Memory B cell (primary cell): Measurements from ENCODE around the gene SLC1A2.

Source experiments
- ATAC-seq: fragments of 150-1000 bp; cut with Tn5 transposase; 2 replicates; pipeline ENCODE4 v1.10.0; 2021; ENCODE audit warnings: low read depth, mild to moderate bottlenecking, moderate library complexity
- DNase-seq, 2 donors: peaks; one replicate each; pipeline ENCODE4 v3.0.0; 2022; ENCODE audit warnings: low spot score in 2 of 2
- H3K27ac Mint-ChIP-seq: one replicate; pipeline ENCODE4 v1.8.0; 2022; ENCODE audit warnings: mild to moderate bottlenecking, moderate library complexity, mixed read lengths
- H3K27me3 Mint-ChIP-seq: one replicate; pipeline ENCODE4 v1.8.0; 2022; ENCODE audit warnings: mixed read lengths
- H3K36me3 Mint-ChIP-seq: one replicate; pipeline ENCODE4 v1.8.0; 2022; ENCODE audit warnings: mild to moderate bottlenecking, mixed read lengths
- H3K4me1 Mint-ChIP-seq: one replicate; pipeline ENCODE4 v1.8.0; 2022; ENCODE audit warnings: mixed read lengths
- H3K4me3 Mint-ChIP-seq: one replicate; pipeline ENCODE4 v1.8.0; 2022; ENCODE audit warnings: mild to moderate bottlenecking, moderate library complexity, mixed read lengths
- H3K9me3 Mint-ChIP-seq: one replicate; pipeline ENCODE4 v1.8.0; 2022; ENCODE audit warnings: mixed read lengths

SLC1A2 gene

GRCh38 chr11:35343033-35343598 lies 76.2 kb downstream of the SLC1A2 start:
- H3K27ac Mint-ChIP-seq, result no peak overlapping the region
- H3K36me3 Mint-ChIP-seq, result no peaks in the 10 kb centered on the region
- ATAC-seq (no peak), DNase-seq (no peak)
- H3K27me3 Mint-ChIP-seq, result peaks cover 2% of the 10 kb centered on the region
- H3K4me3 Mint-ChIP-seq, result no peak overlapping the region
- peaks cover 16% of the 10 kb centered on the region for H3K4me1 Mint-ChIP-seq
- no peaks in the 10 kb centered on the region for H3K9me3 Mint-ChIP-seq

- H3K4me3 Mint-ChIP-seq, result no peak overlapping the region
- peaks cover 16% of the 10 kb centered on the region for H3K4me1 Mint-ChIP-seq
- DNase-seq (no peak), ATAC-seq (no peak)
- no peak overlapping the region for H3K27ac Mint-ChIP-seq
- H3K27me3 Mint-ChIP-seq, result peaks cover 2% of the 10 kb centered on the region
- H3K36me3 Mint-ChIP-seq, result peaks cover 2% of the 10 kb centered on the region
- no peaks in the 10 kb centered on the region for H3K9me3 Mint-ChIP-seq
These were observed 78.6 kb downstream of the SLC1A2 start for GRCh38 chr11:35340715-35341114.

GRCh38 chr11:35340071-35340470 lies 79.3 kb downstream of the SLC1A2 start:
- Mint-ChIP-seq H3K27ac (no peak overlapping the region), H3K36me3 (peaks cover 2% of the 10 kb centered on the region), H3K4me1 (peaks cover 13% of the 10 kb centered on the region), H3K9me3 (no peaks in the 10 kb centered on the region), H3K27me3 (peaks cover 2% of the 10 kb centered on the region), H3K4me3 (no peak overlapping the region)
- no peak for ATAC-seq
- DNase-seq, result no peak

GRCh38 chr11:35338921-35339320 lies 80.4 kb downstream of the SLC1A2 start:
- peaks cover 2% of the 10 kb centered on the region for H3K27me3 Mint-ChIP-seq
- no peak for DNase-seq
- H3K36me3 Mint-ChIP-seq, result peaks cover 2% of the 10 kb centered on the region
- H3K4me3 Mint-ChIP-seq, result no peak overlapping the region
- H3K4me1 Mint-ChIP-seq, result peaks cover 19% of the 10 kb centered on the region
- ATAC-seq, result no peak
- no peak overlapping the region for H3K27ac Mint-ChIP-seq
- no peaks in the 10 kb centered on the region for H3K9me3 Mint-ChIP-seq

DNA sequence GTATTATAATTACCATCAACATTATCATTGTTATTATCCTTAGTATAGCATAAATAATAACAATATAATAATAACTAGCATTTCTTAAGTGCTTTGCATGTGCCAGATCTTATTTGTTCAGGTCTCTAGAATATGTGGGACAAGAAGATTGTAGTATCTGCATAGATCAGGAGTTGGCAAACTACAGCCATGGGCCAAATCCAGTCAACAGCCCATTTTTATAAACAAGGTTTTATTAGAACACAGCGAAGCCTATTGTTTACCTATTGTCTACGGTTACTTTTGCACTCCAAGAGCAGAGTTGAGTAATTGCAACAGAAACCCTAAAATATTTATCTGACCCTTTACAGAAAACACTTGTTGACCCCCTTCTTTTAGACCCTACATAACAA lies 81.4 kb downstream of the SLC1A2 start:
- ATAC-seq (no peak), DNase-seq (no peak)
- no peak overlapping the region for H3K4me3 Mint-ChIP-seq
- peaks cover 14% of the 10 kb centered on the region for H3K4me1 Mint-ChIP-seq
- no peaks in the 10 kb centered on the region for H3K9me3 Mint-ChIP-seq
- no peak overlapping the region for H3K27ac Mint-ChIP-seq
- peaks cover 2% of the 10 kb centered on the region for H3K27me3 Mint-ChIP-seq
- peaks cover 2% of the 10 kb centered on the region for H3K36me3 Mint-ChIP-seq

- DNase-seq (no peak), ATAC-seq (no peak)
These were observed 82.0 kb downstream of the SLC1A2 start for GRCh38 chr11:35337136-35337913.

GRCh38 chr11:35336726-35337125 lies 82.6 kb downstream of the SLC1A2 start:
- Mint-ChIP-seq H3K27me3 (peaks cover 2% of the 10 kb centered on the region), H3K4me1 (peaks cover 18% of the 10 kb centered on the region), H3K27ac (no peak overlapping the region), H3K9me3 (no peaks in the 10 kb centered on the region), H3K4me3 (no peak overlapping the region), H3K36me3 (peaks cover 5% of the 10 kb centered on the region)
- DNase-seq (no peak), ATAC-seq (no peak)

More at GRCh38 chr11:35337136-35337913, 82.0 kb downstream of the SLC1A2 start:
- Mint-ChIP-seq H3K4me3 (no peak overlapping the region), H3K9me3 (no peaks in the 10 kb centered on the region), H3K27ac (no peak overlapping the region), H3K4me1 (peaks cover 16% of the 10 kb centered on the region), H3K27me3 (peaks cover 2% of the 10 kb centered on the region), H3K36me3 (peaks cover 5% of the 10 kb centered on the region)

- no peak for DNase-seq
- peak overlapping the region; percentile 94 for H3K27ac Mint-ChIP-seq
- peaks cover 2% of the 10 kb centered on the region for H3K27me3 Mint-ChIP-seq
- H3K4me1 Mint-ChIP-seq, result peaks cover 31% of the 10 kb centered on the region
- H3K9me3 Mint-ChIP-seq, result no peaks in the 10 kb centered on the region
- H3K4me3 Mint-ChIP-seq, result no peak overlapping the region
- ATAC-seq, result no peak
- H3K36me3 Mint-ChIP-seq, result peaks cover 5% of the 10 kb centered on the region
These were observed 84.1 kb downstream of the SLC1A2 start for GRCh38 chr11:35335226-35335625.

DNA sequence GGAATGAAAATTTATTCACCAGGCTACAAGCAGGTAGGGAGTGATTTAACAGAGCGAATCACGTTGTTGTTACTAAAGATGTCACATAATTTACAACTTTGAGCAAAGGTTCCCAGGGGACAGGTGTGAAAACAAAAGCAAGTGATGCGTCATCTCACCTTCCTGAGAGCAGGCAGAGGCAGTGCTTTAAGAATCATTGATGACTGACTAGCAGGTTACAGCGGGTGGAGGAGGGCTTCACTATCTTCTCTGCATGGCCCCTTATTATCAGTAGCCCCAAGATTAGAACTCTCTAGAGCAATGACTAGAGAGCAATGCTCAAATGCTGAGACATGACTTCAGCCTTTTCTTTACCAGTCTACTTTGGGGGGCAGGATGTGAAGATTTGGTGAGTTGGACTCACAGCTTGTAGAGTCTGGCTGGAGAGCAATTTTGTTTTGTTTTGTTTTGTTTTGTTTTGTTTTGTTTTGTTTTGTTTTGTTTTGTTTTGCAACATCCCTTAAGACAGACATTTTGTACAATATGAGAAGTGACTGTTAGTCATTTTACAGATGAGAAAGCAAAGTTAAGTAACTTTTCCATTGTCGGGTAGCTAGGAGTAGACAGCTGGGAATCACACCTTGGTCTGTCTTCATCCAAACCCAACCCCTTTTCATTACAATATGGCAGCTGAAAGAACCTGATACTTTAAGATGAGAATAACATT lies 84.8 kb downstream of the SLC1A2 start:
- peak overlapping the region; percentile 62 for H3K4me3 Mint-ChIP-seq
- peaks cover 38% of the 10 kb centered on the region for H3K4me1 Mint-ChIP-seq
- peak overlapping the region; percentile 94 for H3K27ac Mint-ChIP-seq
- H3K9me3 Mint-ChIP-seq, result no peaks in the 10 kb centered on the region
- ATAC-seq, result peak; percentile 89
- DNase-seq, result peak; percentile 38 to 68
- H3K36me3 Mint-ChIP-seq, result peaks cover 5% of the 10 kb centered on the region
- H3K27me3 Mint-ChIP-seq, result peaks cover 2% of the 10 kb centered on the region

DNA sequence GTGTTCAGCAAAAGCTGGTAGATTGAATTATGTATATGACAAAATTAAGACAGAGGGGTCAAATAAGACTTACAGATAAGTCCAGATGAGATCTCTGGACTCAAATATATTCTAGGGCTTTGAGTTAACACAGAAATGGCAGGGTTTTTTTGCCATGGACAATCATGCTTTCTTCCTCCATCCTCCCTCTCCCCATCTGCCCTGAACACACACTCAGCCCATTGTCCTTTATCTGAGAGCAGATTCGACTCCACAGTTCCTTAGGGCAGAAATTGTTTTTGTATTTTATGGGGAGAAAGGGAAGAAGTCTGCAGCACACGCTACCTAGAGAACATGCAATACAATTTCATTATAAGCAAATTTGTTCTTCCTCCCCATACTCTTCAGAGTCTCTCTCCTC lies 86.8 kb downstream of the SLC1A2 start:
- Mint-ChIP-seq H3K27ac (peak overlapping the region; percentile 86), H3K9me3 (no peaks in the 10 kb centered on the region), H3K36me3 (peaks cover 3% of the 10 kb centered on the region), H3K27me3 (no peaks in the 10 kb centered on the region), H3K4me1 (peaks cover 46% of the 10 kb centered on the region), H3K4me3 (no peak overlapping the region)
- ATAC-seq (no peak), DNase-seq (no peak)

DNA sequence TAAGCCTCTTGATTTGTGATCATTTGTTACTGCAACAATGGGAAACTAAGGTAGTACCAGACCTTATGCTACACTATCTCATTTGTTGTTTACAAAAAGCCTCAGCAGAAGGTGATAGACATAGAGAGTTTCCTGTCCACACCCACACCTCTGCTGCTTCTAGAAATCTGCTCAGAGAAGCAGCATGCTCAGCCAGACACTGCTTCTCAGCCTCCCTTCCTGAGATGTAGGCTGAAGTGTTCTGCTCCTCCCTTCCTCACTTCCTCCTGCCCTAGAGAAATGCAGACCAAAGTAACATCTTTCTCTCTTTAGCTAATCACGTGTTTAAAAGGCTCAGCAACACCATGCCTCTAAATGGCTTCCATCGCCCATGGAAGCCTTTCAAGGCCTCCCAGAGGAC lies 88.4 kb downstream of the SLC1A2 start:
- peak overlapping the region; percentile 86 for H3K27ac Mint-ChIP-seq
- H3K9me3 Mint-ChIP-seq, result no peaks in the 10 kb centered on the region
- peaks cover 48% of the 10 kb centered on the region for H3K4me1 Mint-ChIP-seq
- H3K27me3 Mint-ChIP-seq, result no peaks in the 10 kb centered on the region
- H3K4me3 Mint-ChIP-seq, result peak overlapping the region; percentile 3
- ATAC-seq (peak; percentile 42), DNase-seq (peak in 1 of 2 donors; percentile 7)
- H3K36me3 Mint-ChIP-seq, result peaks cover 3% of the 10 kb centered on the region

DNA sequence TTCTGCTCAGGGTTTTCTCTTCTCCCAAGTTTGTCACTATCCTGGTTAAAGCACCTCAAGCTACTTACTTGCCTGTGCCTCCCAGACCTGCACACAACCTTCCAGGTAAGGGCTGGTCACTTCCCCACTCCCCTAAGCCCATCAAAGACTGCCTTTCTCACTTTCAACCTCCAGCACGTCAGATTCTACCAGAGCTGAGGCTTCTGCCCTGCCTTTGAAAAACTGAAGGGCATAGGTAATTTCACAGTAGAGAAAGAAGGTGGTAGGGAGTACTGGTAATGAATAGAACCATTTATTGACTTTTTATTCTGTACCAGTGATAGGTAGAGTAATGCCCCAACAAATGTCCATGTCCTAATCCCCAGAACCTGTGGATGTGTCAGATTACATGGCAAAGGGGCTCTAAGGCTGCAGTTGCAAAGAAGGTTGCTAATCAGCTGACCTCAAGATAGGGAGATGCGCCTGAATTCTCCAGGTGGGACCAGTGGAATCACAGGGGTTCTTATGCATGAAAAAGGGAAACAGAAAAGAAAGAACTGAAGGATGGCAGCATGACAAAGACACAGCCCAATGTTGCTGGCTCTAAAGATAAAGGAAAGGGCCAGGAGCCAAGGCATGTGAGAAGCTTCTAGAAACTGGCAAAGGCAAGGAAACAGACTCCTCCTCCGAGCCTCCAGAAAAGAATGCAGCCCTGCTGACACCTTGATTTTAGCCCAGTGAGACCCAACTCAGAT lies 89.0 kb downstream of the SLC1A2 start:
- Mint-ChIP-seq H3K36me3 (peaks cover 4% of the 10 kb centered on the region), H3K9me3 (peaks cover 1% of the 10 kb centered on the region), H3K27me3 (no peaks in the 10 kb centered on the region), H3K4me1 (peaks cover 50% of the 10 kb centered on the region), H3K27ac (peak overlapping the region; percentile 86), H3K4me3 (no peak overlapping the region)
- ATAC-seq, result no peak
- DNase-seq, result no peak

- H3K9me3 Mint-ChIP-seq, result peaks cover 3% of the 10 kb centered on the region
- H3K4me3 Mint-ChIP-seq, result no peak overlapping the region
- ATAC-seq (no peak), DNase-seq (no peak)
- no peak overlapping the region for H3K27ac Mint-ChIP-seq
- H3K27me3 Mint-ChIP-seq, result no peaks in the 10 kb centered on the region
- H3K36me3 Mint-ChIP-seq, result peaks cover 5% of the 10 kb centered on the region
- H3K4me1 Mint-ChIP-seq, result peaks cover 39% of the 10 kb centered on the region
These were observed 91.5 kb downstream of the SLC1A2 start for GRCh38 chr11:35327829-35328228.
